Measurements from ENCODE around the gene DBH. TPM values are rescaled to one million over a fixed set of nuclear protein-coding genes. Genes with fewer than 3 reads are reported as not detected.

The DBH gene
- total and polyA plus RNA-seq, 10 of the 15 experiments (the other 5 are each of a cell fraction or from before 2014, with no cell fraction given), result not detected

GRCh38 chr9:133610845-133611244 is 25.3 kb upstream of the DBH start (continued):
- TF ChIP-seq RFX5 (IDR thresholded peaks at IDR 0.05; ENCODE audit: low read depth, low read length) (no peak), ZNF384 (IDR thresholded peaks at IDR 0.05; ENCODE audit: borderline replicate concordance, low read depth, low read length) (no peak), ETV6 (conservative IDR thresholded peaks at IDR 0.05 in 1 of 2, IDR thresholded peaks at IDR 0.05 in 1 of 2; ENCODE audit: borderline replicate concordance in 1 of 2, low read depth in 1 of 2) (no peak), HDGF (IDR thresholded peaks at IDR 0.05) (no peak), MTA3 (IDR thresholded peaks at IDR 0.05; ENCODE audit: borderline replicate concordance, low read length) (no peak), ASH2L (IDR thresholded peaks at IDR 0.05; ENCODE audit: borderline replicate concordance, low read depth) (no peak), ZBTB4 (CRISPR knock-in tag; IDR thresholded peaks at IDR 0.05) (no peak), BCL11A (IDR thresholded peaks at IDR 0.05; ENCODE audit: low read depth, low read length) (no peak)

- CTCF ChIA-PET, result no interaction called here
- POLR2A ChIA-PET, result no interaction called here
- FAIRE-seq, result no peak
Measured at GRCh38 chr9:133612051-133612450, 24.1 kb upstream of the DBH start.

More at GRCh38 chr9:133612051-133612450, 24.1 kb upstream of the DBH start:
- Histone ChIP-seq H3K79me2 (ENCODE audit: control insufficient read depth, insufficient read depth, low read length) (no peaks in the 10 kb centered on the region), H3K36me3 (ENCODE audit: control insufficient read depth in 2 of 2, insufficient read depth in 2 of 2, low read length in 1 of 2) (no peaks in the 10 kb centered on the region), H3K4me2 (ENCODE audit: control insufficient read depth, insufficient read depth) (no peak overlapping the region), H4K20me1 (ENCODE audit: control insufficient read depth, insufficient read depth) (no peaks in the 10 kb centered on the region), H3K9ac (ENCODE audit: control insufficient read depth, insufficient read depth, low read length) (no peak overlapping the region), H3K27ac (ENCODE audit: control insufficient read depth, insufficient read depth) (no peak overlapping the region), H3K4me3 (no peak overlapping the region), H2AFZ (ENCODE audit: control insufficient read depth, low read depth, low read length) (no peak overlapping the region), H3K27me3 (replicated peaks in 1 of 2; ENCODE audit: control insufficient read depth in 2 of 2, insufficient read depth in 2 of 2, low read length in 1 of 2) (peaks cover 0 to 7% of the 10 kb centered on the region in 2 experiments; a peak in 2 of 4 replicates), H3K4me1 (ENCODE audit: control insufficient read depth, insufficient read depth, low read length) (no peaks in the 10 kb centered on the region), H3K9me3 (replicated peaks; ENCODE audit: control insufficient read depth, insufficient read depth, low read length) (no peaks in the 10 kb centered on the region)
- DNase-seq (ENCODE audit: low read depth, low spot score) (no peak), ATAC-seq (no peak)
- ChIA-PET RAD21 (ENCODE audit: unreplicated experiment) (no interaction called here), SMC1A (ENCODE audit: uncharacterized antibody, unreplicated experiment) (no interaction called here)
- in situ Hi-C loops (cut with MboI) (no loop called here), intact Hi-C loops (cut with micrococcal nuclease; ENCODE audit: unreplicated experiment) (no loop called here)
- 15% methylated on average over 9 of the region's 9 CpGs for WGBS (ENCODE audit: insufficient coverage, insufficient replicate concordance, low lambda C conversion rate, missing lambda C conversion rate)
- TF ChIP-seq, protein P1, sequence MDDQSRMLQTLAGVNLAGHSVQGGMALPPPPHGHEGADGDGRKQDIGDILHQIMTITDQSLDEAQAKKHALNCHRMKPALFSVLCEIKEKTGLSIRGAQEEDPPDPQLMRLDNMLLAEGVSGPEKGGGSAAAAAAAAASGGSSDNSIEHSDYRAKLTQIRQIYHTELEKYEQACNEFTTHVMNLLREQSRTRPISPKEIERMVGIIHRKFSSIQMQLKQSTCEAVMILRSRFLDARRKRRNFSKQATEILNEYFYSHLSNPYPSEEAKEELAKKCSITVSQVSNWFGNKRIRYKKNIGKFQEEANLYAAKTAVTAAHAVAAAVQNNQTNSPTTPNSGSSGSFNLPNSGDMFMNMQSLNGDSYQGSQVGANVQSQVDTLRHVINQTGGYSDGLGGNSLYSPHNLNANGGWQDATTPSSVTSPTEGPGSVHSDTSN (IDR thresholded peaks at IDR 0.05; ENCODE audit: insufficient replicate concordance, low read depth, low read length), result no peak
- TF ChIP-seq PAX5 (IDR thresholded peaks at IDR 0.05; ENCODE audit: borderline replicate concordance, low read depth, low read length) (no peak), LARP7 (IDR thresholded peaks at IDR 0.05) (no peak), NR2F1 (conservative IDR thresholded peaks at IDR 0.05) (no peak), RAD51 (IDR thresholded peaks at IDR 0.05) (no peak), ZSCAN29 (IDR thresholded peaks at IDR 0.05) (no peak), ZNF384 (IDR thresholded peaks at IDR 0.05; ENCODE audit: borderline replicate concordance, low read depth, low read length) (no peak), RAD21 (IDR thresholded peaks at IDR 0.05; ENCODE audit: insufficient read depth, low read depth, low read length) (no peak)
- no TSS peak for BruUV-seq (replicated peaks)
